NCI-H526 (cell line): ENCODE data around the gene MDP1.

Experiments used
- DNase-seq, 2 experiments: peaks; one replicate each; lab custom pipeline; 2025; lab: John Stamatoyannopoulos, UW

Gene MDP1

DNA sequence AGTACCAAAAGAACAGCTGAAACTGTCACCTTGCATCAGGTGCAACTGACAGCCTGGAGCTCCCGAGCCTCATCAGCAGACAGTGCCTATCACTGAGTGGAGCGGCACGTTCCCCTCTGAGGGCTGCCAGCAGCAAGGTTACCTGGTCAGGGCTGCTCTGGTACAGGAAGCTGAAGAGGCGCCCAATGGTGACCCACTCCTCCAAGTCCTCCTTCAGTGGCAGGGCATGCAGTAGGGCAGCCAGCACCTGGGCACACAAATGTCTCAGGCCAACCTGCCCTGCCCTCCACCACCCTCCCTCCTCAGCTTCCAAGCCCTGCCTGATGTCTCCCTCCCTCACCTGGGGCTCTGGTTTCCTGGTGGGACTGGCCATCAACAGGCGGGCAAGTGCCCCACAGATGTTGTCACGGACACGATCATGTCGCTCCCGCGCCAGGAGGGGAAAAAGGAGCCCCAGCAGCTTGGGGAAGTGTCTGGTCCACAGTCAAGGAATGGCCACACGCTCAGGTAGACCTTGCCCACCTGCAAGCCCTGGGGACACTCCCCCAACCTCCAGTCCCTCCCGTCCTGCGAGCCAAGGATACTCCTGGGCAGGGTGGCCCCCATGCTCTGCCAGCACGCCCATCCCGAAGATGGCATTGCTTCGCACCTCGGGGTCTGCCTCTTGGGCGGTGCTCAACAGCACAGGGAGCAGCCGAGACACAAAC, 34.3 kb downstream of the MDP1 start:
- no peak for DNase-seq

DNA sequence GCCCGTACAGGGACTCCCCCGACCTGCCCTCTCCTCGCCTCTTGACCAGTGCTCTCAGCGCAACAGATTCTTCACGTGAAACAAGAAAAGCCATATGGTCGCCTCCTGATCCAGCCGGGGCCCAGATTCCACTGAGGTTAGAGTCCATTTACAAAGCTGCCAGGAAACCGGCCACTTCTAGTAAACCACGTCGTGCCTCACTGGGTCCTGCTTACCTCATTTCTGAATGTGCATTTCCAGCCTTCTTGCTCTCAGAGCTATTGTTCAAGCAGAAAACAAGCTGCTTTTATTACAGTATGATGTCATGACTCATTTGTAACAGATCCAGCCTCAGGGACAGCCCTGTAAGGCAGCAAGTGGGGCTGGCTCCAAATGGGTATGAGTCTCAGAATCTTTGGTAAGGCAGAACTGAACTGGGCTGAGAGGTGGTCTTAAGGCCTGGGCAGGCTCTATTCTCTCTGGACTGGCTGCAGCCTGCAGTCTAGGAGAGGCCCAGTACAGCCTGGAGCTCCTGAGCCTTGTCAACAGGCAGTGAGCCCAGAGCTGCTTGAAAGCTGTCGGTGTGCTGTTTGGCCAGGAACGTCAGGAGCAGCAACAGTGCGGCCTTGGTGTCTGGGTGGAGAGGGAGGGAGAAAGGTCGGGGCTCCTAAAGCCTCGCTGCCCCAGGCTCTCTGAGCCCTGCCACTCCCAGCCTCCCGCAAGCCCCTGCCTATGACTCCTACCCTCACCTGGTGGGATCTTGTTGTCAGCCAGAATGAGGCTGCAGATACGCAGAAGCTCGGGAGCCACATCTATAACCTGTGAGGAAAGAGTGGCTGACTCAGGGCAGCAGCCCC, 35.7 kb downstream of the MDP1 start:
- peak in 1 of 2 experiments; percentile 16 for DNase-seq

DNA sequence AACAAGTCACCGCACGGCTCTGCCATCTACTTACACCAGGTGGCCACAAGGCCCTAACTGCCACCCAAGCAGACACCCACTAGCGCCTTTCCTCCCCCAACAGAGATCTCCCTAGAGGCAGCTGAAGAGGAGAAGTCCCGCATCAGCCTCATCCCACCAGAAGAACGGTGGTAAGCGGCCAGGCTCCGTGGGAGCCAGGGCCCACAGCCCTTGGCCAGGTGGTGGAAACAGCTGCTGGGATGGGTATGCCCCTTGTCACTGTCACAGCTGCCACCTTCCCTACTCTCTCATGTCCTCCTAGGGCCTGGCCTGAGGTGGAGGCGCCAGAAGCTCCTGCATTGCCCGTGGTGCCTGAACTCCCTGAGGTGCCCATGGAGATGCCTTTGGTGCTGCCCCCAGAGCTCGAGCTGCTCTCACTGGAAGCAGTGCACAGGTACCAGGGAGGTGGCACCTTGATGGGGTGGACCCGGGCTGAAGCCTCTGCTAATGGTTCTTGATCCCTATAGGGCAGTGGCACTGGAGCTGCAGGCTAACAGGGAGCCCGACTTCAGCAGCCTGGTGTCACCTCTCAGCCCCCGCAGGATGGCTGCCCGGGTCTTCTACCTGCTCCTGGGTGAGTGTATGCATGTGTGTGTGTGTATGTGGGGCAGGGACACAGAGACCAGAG, 36.4 kb downstream of the MDP1 start:
- DNase-seq = no peak

DNA sequence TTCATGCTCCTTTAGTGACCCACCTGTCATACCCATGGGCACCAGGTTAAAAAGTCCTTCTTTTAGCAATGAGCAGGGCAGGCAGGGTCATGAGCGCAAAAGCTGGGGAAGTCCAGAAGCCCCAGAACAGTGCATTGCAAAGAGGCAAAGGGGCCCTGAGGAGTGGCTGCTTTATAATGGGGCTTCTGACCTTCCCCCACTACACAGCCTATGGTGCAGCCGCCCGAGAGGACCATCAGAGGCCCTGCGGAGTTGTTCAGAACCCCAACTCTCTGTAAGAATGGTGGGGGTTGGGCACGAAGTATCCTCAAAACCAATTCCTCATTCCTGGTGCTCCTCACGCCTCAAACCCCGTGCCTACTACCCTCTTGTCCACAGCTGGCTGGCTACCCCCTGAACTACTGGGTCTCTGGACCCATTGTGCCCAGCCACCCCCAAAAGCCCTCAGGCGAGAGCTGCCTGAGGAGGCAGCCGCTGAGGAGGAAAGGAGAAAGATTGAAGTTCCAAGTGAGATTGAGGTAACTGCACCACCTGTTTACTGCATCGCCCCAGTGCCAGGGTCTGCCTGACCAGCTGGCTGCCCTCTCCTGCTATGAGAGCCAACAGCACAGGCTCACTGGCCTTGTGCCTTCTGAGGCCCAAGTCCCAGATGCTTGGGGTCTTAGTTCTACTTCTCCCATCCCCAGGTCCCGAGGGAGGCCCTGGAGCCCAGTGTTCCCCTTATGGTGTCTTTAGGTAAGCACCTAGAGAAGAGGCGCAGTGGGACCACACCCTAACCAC, 37.3 kb downstream of the MDP1 start:
- DNase-seq = no peak

DNA sequence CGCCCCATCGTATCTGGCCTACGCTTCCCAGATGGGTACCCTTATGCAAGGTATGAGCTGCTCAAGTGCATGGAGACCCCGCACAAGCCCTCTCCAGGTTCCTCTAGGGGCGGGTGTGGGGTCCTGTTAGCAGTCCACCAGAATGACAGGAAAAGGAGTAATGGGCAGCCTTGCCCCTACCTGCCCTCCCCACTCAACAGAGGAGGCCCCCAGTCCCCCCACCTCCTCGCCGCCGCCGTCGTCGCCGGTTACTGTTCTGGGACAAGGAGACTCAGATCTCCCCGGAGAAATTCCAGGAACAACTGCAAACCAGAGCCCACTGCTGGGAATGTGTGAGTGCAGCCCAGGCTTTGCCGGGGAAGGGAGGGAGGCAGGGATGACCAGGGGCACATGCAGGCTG, 38.0 kb downstream of the MDP1 start:
- no peak for DNase-seq

- no peak for DNase-seq
Measured at GRCh38 chr14:24177041-24177825, 38.6 kb downstream of the MDP1 start.

DNA sequence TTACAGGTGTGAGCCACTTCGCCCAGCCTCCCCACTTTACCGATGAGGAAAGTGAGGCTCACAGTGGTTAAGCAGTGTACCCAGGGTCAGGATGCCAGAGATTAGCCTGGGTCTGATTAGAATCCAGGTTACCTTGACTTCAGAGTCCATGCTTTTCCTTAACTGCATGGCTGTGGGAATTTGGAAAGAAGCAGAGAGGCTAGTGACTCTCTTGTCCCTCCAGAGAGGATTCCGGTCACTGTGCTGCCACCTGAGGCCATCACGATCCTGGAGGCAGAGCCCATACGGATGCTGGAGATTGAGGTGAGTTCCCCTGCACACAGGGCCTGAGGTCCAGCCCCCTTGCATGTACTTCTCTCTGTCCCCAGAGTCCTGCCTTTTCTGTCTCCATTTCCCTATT, 39.3 kb downstream of the MDP1 start:
- DNase-seq = no peak

DNA sequence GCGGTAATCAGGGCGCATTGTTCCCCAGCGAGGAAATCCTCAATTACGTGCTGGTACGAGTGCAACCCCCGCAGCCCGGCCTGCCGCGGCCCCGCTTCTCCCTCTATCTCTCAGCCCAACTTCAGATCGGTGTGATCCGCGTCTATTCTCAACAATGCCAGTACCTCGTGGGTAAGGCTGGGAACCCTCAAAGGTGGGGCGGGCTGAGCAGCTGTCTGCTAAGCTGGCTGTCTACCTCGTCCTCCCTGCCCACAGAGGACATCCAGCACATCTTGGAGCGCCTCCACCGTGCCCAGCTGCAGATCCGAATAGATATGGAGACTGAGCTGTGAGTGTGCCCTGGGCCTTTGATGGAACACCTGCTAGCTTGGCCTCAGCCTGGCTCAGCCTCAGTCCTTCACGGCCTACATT, 43.0 kb downstream of the MDP1 start:
- DNase-seq = peak in 1 of 2 experiments; percentile 27

DNA sequence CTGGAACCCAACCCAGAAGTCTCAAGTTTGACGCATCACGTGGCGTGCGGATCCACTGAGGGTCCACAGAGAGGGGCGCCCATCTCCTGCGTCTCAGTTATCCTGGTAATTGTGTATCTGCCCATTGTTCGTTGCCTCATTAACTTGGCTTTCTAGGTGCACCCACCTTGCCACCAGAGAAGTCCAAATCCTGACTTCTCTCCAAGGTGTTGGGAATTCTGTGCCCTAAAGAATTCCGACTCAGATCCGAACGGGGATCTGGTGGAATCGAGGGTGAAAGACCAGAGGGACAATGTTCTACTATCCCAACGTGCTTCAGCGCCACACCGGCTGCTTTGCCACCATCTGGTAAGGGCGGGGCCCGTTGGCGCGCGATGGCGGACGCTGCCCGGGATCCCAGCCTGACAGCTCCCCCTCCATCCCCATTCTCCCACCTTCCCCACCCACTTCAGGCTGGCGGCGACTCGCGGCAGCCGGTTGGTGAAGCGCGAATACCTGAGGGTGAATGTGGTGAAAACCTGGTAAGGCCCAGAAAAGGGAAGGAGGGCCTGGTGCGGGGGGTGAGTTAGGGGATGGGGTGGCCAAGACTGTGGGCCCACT, 43.5 kb downstream of the MDP1 start:
- peak; percentile 42 to 48 for DNase-seq

GRCh38 chr14:24171422-24172260, 44.2 kb downstream of the MDP1 start, which contains the start of gene REC8:
TSS of gene REC8 (plus strand) at chr14:24172080. CDS start at chr14:24172553, 473 bp downstream.
- peak; percentile 99 for DNase-seq

DNA sequence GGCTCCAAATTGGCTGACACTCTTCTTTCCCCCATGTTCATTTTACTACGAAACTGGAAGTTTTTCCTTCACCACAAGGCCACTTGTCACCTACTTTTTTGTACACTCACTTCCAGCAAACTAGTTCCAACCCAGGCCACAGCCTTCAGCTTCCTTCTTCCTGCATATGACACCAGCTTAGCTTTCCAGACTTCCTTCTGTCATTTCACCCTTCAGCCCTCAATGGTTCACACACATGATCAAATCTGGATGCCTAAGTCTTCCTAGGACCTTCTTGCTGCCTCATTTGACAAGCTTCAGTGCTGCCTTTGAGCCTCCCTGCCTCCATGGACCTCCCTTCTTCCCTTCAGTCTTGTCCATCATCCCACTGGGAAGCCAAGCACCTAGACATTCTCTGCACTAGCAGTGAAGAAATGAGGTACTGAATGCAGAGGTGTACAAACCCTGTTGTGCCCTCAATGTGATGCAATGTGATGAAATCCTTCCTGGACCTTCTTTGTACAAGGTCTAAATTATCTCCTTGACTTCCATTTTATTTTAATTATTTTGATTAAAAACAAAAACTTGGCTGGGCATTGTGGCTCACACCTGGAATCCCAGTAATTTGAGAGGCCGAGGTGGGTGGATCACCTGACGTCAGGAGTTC, 48.3 kb downstream of the MDP1 start:
- DNase-seq = no peak

DNA sequence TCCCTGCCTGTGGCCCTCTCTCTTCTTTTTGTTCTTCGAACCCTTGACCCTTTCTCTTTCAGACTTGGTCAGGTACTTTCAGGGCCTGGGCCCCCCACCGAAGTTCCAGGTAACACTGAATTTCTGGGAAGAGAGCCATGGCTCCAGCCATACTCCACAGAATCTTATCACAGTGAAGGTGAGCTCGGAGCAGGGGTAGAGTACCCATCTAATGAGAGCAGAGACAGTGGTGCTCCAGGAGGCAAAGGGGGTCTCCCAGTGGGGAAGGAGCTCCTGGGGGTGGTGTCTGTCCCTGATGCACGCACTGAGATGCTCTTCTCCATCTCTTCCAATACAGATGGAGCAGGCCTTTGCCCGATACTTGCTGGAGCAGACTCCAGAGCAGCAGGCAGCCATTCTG, 50.1 kb downstream of the MDP1 start:
- no peak for DNase-seq

GRCh38 chr14:24164518-24164991, 51.3 kb downstream of the MDP1 start:
- no peak for DNase-seq
